Activated naive CD8-positive, alpha-beta T cell treated with anti-CD3 and anti-CD28 coated beads for 36 hours (primary cell): Measurements from ENCODE around the gene IAPP. TPM values are rescaled to one million over a fixed set of nuclear protein-coding genes. Genes with fewer than 3 reads are reported as not detected.

Experiments
- DNase-seq: peaks from one replicate; pipeline ENCODE4 v3.0.0; 2021
- H3K27ac Mint-ChIP-seq: one replicate; pipeline ENCODE4 v1.8.0; 2022; ENCODE audit warnings: mild to moderate bottlenecking, moderate library complexity, mixed read lengths
- H3K27me3 Mint-ChIP-seq: one replicate; pipeline ENCODE4 v1.8.0; 2022; ENCODE audit warnings: mild to moderate bottlenecking, mixed read lengths
- H3K36me3 Mint-ChIP-seq: one replicate; pipeline ENCODE4 v1.8.0; 2021; ENCODE audit warnings: mild to moderate bottlenecking, mixed read lengths
- H3K4me1 Mint-ChIP-seq: one replicate; pipeline ENCODE4 v1.8.0; 2021; ENCODE audit warnings: mixed read lengths
- H3K4me3 Mint-ChIP-seq: one replicate; pipeline ENCODE4 v1.8.0; 2022; ENCODE audit warnings: mild to moderate bottlenecking, moderate library complexity, mixed read lengths
- H3K9me3 Mint-ChIP-seq: one replicate; pipeline ENCODE4 v1.8.0; 2022; ENCODE audit warnings: mixed read lengths
- total RNA-seq, 2 experiments: library from RNA; stranded (reverse); gene quantifications; one replicate each; pipeline ENCODE4 v1.2.3, GENCODE V29; 2021

IAPP gene
- total RNA-seq, result not detected

GRCh38 chr12:21372602-21373001 lies at the start of gene IAPP:
Gene IAPP, plus strand, starts transcription at chr12:21372902. Its CDS starts 450 bp downstream, at chr12:21373352.
- Mint-ChIP-seq H3K36me3 (no peaks in the 10 kb centered on the region), H3K27ac (no peak within 1 kb of the TSS), H3K9me3 (no peaks in the 10 kb centered on the region), H3K4me1 (peaks cover 5% of the 10 kb centered on the region), H3K27me3 (peaks cover 13% of the 10 kb centered on the region), H3K4me3 (no peak within 1 kb of the TSS)
- DNase-seq, result no peak

GRCh38 chr12:21323736-21324135 lies 49.0 kb upstream of the IAPP start:
- no peak for DNase-seq
- H3K4me1 Mint-ChIP-seq, result no peaks in the 10 kb centered on the region
- no peaks in the 10 kb centered on the region for H3K36me3 Mint-ChIP-seq
- no peaks in the 10 kb centered on the region for H3K27me3 Mint-ChIP-seq
- H3K9me3 Mint-ChIP-seq, result peaks cover 8% of the 10 kb centered on the region
- no peak overlapping the region for H3K4me3 Mint-ChIP-seq
- H3K27ac Mint-ChIP-seq, result no peak overlapping the region

- no peak for DNase-seq
- no peak overlapping the region for H3K27ac Mint-ChIP-seq
- H3K27me3 Mint-ChIP-seq, result no peaks in the 10 kb centered on the region
- H3K4me1 Mint-ChIP-seq, result no peaks in the 10 kb centered on the region
- no peak overlapping the region for H3K4me3 Mint-ChIP-seq
- no peaks in the 10 kb centered on the region for H3K36me3 Mint-ChIP-seq
- peaks cover 8% of the 10 kb centered on the region for H3K9me3 Mint-ChIP-seq
Observed at GRCh38 chr12:21324551-21324950, 48.2 kb upstream of the IAPP start.

GRCh38 chr12:21328578-21328977 lies 44.1 kb upstream of the IAPP start:
- H3K4me1 Mint-ChIP-seq, result no peaks in the 10 kb centered on the region
- no peak overlapping the region for H3K27ac Mint-ChIP-seq
- H3K4me3 Mint-ChIP-seq, result no peak overlapping the region
- H3K27me3 Mint-ChIP-seq, result no peaks in the 10 kb centered on the region
- H3K9me3 Mint-ChIP-seq, result peaks cover 10% of the 10 kb centered on the region
- no peak for DNase-seq
- H3K36me3 Mint-ChIP-seq, result no peaks in the 10 kb centered on the region

GRCh38 chr12:21330682-21331253 lies 41.9 kb upstream of the IAPP start:
- H3K9me3 Mint-ChIP-seq, result peaks cover 8% of the 10 kb centered on the region
- no peak for DNase-seq
- H3K27me3 Mint-ChIP-seq, result no peaks in the 10 kb centered on the region
- no peak overlapping the region for H3K4me3 Mint-ChIP-seq
- H3K27ac Mint-ChIP-seq, result no peak overlapping the region
- no peaks in the 10 kb centered on the region for H3K36me3 Mint-ChIP-seq
- no peaks in the 10 kb centered on the region for H3K4me1 Mint-ChIP-seq

GRCh38 chr12:21334771-21335325 lies 37.9 kb upstream of the IAPP start, which contains the start of gene SLCO1A2:
Gene SLCO1A2, minus strand, starts transcription at chr12:21334917. Its CDS starts 270 bp downstream, at chr12:21334647.
- Mint-ChIP-seq H3K36me3 (no peaks in the 10 kb centered on the region), H3K4me3 (no peak within 1 kb of the TSS), H3K9me3 (peaks cover 2% of the 10 kb centered on the region), H3K27ac (no peak within 1 kb of the TSS), H3K27me3 (no peaks in the 10 kb centered on the region), H3K4me1 (no peaks in the 10 kb centered on the region)
- no peak for DNase-seq

- Mint-ChIP-seq H3K4me1 (peaks cover 2% of the 10 kb centered on the region), H3K27ac (no peak overlapping the region), H3K9me3 (no peaks in the 10 kb centered on the region), H3K36me3 (no peaks in the 10 kb centered on the region), H3K4me3 (no peak overlapping the region), H3K27me3 (no peaks in the 10 kb centered on the region)
- DNase-seq, result no peak
Observed at GRCh38 chr12:21336656-21337055, 36.0 kb upstream of the IAPP start.

GRCh38 chr12:21337453-21337852 lies 35.2 kb upstream of the IAPP start:
- no peak for DNase-seq
- no peaks in the 10 kb centered on the region for H3K27me3 Mint-ChIP-seq
- peaks cover 2% of the 10 kb centered on the region for H3K4me1 Mint-ChIP-seq
- H3K27ac Mint-ChIP-seq, result no peak overlapping the region
- H3K4me3 Mint-ChIP-seq, result no peak overlapping the region
- no peaks in the 10 kb centered on the region for H3K9me3 Mint-ChIP-seq
- no peaks in the 10 kb centered on the region for H3K36me3 Mint-ChIP-seq

GRCh38 chr12:21337959-21338744 lies 34.5 kb upstream of the IAPP start:
- Mint-ChIP-seq H3K27me3 (no peaks in the 10 kb centered on the region), H3K4me1 (peaks cover 2% of the 10 kb centered on the region)

GRCh38 chr12:21339921-21340320 lies 32.8 kb upstream of the IAPP start:
- peaks cover 2% of the 10 kb centered on the region for H3K4me1 Mint-ChIP-seq
- H3K4me3 Mint-ChIP-seq, result no peak overlapping the region
- H3K9me3 Mint-ChIP-seq, result no peaks in the 10 kb centered on the region
- no peak for DNase-seq
- peak overlapping the region; percentile 9 for H3K27ac Mint-ChIP-seq
- H3K36me3 Mint-ChIP-seq, result no peaks in the 10 kb centered on the region
- H3K27me3 Mint-ChIP-seq, result no peaks in the 10 kb centered on the region

More at GRCh38 chr12:21337959-21338744, 34.5 kb upstream of the IAPP start:
- Mint-ChIP-seq H3K4me3 (no peak overlapping the region), H3K9me3 (no peaks in the 10 kb centered on the region), H3K27ac (no peak overlapping the region), H3K36me3 (no peaks in the 10 kb centered on the region)
- no peak for DNase-seq

- Mint-ChIP-seq H3K9me3 (no peaks in the 10 kb centered on the region), H3K4me3 (no peak overlapping the region), H3K27me3 (no peaks in the 10 kb centered on the region), H3K4me1 (peaks cover 2% of the 10 kb centered on the region), H3K27ac (peak overlapping the region; percentile 9), H3K36me3 (no peaks in the 10 kb centered on the region)
- DNase-seq, result peak; percentile 1
Observed at GRCh38 chr12:21340403-21340802, 32.3 kb upstream of the IAPP start.

- DNase-seq, result no peak
- Mint-ChIP-seq H3K27me3 (peaks cover 2% of the 10 kb centered on the region), H3K9me3 (no peaks in the 10 kb centered on the region)
Observed at GRCh38 chr12:21341769-21342168, 30.9 kb upstream of the IAPP start.

GRCh38 chr12:21343636-21344035 lies 29.1 kb upstream of the IAPP start:
- Mint-ChIP-seq H3K4me1 (peaks cover 2% of the 10 kb centered on the region), H3K27ac (no peak overlapping the region)
- DNase-seq, result no peak

More at GRCh38 chr12:21341769-21342168, 30.9 kb upstream of the IAPP start:
- Mint-ChIP-seq H3K4me1 (peaks cover 2% of the 10 kb centered on the region), H3K27ac (no peak overlapping the region), H3K4me3 (no peak overlapping the region), H3K36me3 (no peaks in the 10 kb centered on the region)

GRCh38 chr12:21346542-21347205 lies 26.0 kb upstream of the IAPP start:
- Mint-ChIP-seq H3K4me3 (no peak overlapping the region), H3K4me1 (no peaks in the 10 kb centered on the region), H3K27me3 (peaks cover 7% of the 10 kb centered on the region), H3K27ac (no peak overlapping the region), H3K36me3 (no peaks in the 10 kb centered on the region), H3K9me3 (no peaks in the 10 kb centered on the region)
- DNase-seq, result no peak

More at GRCh38 chr12:21343636-21344035, 29.1 kb upstream of the IAPP start:
- Mint-ChIP-seq H3K9me3 (no peaks in the 10 kb centered on the region), H3K36me3 (no peaks in the 10 kb centered on the region), H3K27me3 (peaks cover 7% of the 10 kb centered on the region), H3K4me3 (no peak overlapping the region)

GRCh38 chr12:21350975-21351374 lies 21.7 kb upstream of the IAPP start:
- H3K4me3 Mint-ChIP-seq, result no peak overlapping the region
- H3K36me3 Mint-ChIP-seq, result no peaks in the 10 kb centered on the region
- H3K27me3 Mint-ChIP-seq, result peaks cover 14% of the 10 kb centered on the region
- H3K4me1 Mint-ChIP-seq, result no peaks in the 10 kb centered on the region
- H3K9me3 Mint-ChIP-seq, result no peaks in the 10 kb centered on the region
- no peak overlapping the region for H3K27ac Mint-ChIP-seq
- DNase-seq, result no peak
